ENCODE data around the gene SMAD3.
A peak's percentile ranks its signal among the peaks of the same experiment; 100 is the strongest.

The SMAD3 gene

GRCh38 chr15:67127331-67127664 is 61.9 kb downstream of the SMAD3 start:
- DNase-seq (ENCODE audit: low read depth): no peak

DNA sequence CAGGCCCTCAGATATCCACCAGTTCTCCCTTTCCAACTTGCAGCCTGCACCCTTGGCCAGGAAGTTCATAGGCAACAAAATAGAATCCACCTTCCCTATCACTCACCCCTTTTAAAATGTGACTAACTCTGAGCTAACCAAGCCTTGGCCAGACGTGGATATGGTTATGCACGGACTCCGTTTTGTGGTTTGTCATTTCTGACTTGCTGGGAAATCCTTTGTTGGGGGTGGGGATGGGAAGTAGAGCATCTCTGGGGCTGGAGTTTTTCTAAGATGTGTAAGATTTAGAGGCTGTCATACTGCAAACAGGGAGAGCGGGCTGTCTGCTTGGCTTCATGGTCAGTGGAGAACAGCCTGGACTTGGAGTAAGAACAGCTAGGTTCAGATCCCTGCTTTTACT is 62.6 kb downstream of the SMAD3 start:
- DNase-seq (ENCODE audit: low read depth): no peak

- no peak for DNase-seq (ENCODE audit: low read depth)
Measured at GRCh38 chr15:67130166-67130565, 64.8 kb downstream of the SMAD3 start.

DNA sequence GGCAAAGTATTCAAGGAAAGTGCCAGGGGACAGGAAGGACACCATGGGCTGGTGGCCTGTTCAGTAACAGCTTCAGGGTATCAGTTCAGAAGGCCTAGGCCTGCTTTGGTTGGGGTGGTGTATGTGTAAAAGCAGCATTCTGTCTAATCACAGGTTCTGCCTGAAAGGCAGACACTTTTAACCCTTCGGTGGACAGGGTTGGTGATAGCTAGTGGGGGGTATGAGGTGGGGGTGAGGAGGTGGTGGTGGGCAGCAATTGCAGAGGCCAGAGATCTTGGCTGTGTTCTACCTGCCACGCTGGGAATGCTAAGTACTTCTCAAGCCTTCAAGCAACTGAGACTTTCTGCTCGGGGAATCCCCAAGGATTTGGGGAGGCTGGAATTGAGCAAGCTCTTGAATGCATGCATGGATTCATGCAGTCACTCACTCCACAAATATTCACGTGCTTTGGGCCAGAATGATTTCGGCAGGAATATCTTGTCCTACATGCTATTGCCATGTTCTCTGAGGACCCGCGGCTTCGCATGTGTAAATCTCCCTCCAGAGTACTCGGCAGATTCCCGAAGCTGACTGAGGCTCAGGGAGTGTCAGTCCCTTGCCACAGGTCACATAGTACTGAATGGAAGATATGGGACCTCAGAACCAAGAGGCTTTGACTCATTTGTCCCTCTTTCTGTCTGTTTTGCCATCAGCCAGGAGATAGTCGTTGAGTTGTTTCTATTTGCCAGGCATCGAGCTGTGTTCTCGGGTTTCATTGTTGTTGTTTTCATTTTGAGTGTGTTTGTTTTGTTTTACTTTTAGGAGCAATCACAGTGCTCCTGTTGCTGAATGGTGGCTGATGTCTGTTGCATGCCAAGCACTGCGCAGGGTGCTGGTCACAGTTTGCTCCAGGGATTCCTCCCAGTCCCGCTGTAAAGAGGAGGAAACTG is 65.5 kb downstream of the SMAD3 start:
- no peak for DNase-seq (ENCODE audit: low read depth)

- DNase-seq (ENCODE audit: low read depth): no peak
Measured at GRCh38 chr15:67132276-67132675, 66.9 kb downstream of the SMAD3 start.

GRCh38 chr15:67133026-67133425 is 67.6 kb downstream of the SMAD3 start:
- DNase-seq (ENCODE audit: low read depth): no peak

GRCh38 chr15:67133738-67134066 is 68.3 kb downstream of the SMAD3 start:
- no peak for DNase-seq (ENCODE audit: low read depth)

DNA sequence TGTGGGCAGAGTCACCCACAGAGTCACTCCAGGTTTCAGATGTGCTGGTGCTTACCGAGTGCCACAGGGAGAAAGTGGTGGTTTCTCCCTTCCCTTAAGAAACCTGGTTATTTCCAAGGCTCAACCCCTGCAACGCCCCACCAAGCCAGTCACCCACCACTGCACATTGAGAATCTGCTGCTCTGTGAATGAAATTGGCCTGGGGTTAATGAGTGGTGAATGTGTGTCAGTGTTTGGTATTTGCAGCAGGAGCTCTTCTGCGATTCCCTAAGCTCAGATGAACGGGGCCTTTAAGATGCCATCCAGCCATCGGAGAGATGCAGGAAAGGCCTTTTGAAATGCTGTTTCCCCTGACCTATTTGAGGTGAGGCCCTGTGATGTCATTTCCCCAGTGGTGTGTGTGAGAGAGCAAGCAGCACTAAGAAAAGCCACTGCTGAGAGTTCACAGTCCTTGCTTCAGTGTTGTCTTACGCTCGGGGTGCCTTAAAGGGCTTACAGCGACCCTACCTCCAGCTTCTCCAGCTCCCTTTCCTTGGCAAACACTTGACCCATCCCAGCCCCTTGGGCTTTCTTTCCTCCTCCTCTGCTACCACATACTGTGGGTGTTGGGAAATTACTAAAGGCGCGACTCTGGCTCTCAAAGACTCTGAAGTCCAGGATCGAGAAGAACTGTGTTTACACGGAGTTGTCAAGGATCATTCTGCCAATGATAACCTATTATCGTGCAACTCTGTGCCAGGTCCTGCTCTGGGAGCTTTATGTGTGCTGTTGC is 68.9 kb downstream of the SMAD3 start:
- DNase-seq (ENCODE audit: low read depth): peak; percentile 51

DNA sequence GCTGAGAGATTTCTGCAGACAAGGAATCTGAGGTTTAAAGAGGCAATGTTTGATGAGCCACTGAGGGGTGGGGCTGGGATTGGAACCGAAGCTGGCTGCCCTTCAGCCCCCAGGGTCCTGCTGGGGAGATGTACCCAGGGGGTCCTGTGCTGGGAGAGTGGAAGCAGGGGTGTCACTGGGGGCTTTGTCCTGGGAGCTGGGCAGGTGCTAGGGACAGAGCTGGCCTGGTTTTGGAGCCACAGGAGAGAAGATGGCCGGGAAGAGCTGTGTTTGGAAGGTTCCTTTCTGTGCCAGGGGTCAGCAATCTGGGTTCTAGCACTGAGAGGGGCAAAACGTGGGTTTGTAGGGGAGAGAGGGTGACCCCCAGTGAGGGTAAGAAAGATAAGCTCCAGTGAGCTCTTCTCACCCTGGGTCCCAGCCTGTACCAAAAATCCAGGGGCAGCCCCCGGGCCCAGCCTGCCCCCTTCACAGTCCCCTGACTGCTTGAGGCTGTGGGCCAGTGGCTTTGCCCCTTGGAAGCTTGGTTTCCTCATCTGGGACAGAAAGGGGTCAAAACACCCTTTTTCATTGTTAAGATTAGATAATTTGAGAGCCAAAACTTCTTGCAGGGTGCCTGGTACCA is 69.6 kb downstream of the SMAD3 start:
- no peak for DNase-seq (ENCODE audit: low read depth)

GRCh38 chr15:67135494-67135893 is 70.1 kb downstream of the SMAD3 start:
- no peak for DNase-seq (ENCODE audit: low read depth)

GRCh38 chr15:67136802-67137201 is 71.4 kb downstream of the SMAD3 start:
- DNase-seq (ENCODE audit: low read depth): no peak

GRCh38 chr15:67137319-67137718 is 71.9 kb downstream of the SMAD3 start:
- no peak for DNase-seq (ENCODE audit: low read depth)

- no peak for DNase-seq (ENCODE audit: low read depth)
Measured at GRCh38 chr15:67137951-67138848, 72.8 kb downstream of the SMAD3 start.

DNA sequence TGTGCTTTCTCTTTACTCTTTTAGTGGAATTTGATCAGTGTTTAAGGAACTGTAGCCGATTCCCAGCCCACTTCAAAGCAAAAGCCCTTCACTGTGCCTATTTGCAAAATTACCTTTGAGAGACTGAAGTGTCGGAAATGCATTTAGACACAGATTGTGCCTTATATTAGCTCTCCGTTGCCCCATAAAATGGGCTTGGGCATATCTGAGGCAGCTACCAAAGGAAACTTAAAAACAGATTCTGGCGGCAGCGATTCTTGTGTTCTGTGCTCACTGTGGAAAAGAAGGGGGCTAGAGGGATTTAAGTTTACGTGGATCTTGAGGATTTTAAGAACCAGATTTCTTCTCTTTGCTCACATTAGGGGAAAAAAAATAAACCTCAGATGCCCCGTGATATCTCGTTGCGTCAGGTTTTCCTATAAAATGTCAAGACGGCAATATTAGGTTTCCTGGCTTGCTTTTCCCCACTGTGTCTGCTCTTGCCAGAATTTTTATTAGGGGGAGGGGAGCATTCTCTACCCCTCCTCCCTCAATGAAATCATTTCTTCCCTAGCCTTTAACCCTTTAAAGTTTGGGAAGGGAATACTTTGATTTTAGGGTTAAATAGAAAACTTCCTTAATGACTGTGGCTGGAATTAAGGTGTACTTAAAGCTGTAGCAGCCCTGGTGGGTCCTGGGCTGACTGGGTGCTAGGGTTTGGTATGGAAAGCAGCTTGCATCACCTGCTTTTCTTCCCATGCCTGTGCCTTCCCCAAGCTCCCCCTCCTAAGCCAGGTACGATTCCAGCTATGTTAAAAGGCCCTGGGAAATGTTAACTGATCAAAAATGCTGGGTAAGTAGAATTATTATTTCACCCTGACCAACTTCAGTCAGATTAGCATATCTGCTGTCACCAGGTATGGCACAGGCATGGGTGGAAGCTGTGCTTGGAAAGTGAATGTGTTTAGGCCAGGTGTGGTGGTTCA is 73.8 kb downstream of the SMAD3 start:
- no peak for DNase-seq (ENCODE audit: low read depth)

DNA sequence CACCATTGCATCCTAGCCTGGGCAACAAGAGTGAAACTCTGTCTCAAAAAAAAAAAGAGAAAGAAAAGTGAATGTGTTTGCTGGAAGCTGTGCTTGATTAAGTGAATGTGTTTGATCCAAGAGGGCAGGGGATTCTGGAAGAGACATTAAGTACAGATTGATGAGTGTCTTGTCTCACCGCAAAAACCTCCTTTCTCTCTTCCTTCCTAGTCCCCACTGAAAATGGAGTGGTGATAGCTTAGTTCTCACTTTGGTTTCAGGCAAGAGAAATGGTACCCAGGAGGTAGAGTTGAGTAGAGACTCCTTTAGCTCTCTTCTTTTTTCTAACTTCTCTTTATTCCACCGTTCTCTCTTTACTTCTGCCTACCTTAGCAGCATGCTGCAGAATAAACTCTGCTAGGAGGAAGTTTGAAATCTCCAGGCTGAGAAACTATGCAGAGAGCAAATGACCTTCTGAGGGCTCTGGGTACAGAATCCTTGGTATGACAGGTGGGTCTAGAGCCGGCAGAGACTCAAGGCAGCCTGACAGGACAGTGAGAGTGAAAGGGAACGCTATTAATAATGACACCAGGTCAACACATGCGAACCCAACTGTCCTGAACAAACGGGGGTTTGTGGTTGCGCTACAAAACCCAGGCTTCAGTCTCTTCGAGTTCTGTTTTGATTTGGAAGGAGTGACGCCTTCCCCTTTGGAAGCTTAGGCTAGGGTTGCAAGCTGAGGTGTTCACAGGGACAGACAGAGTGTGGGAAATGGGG is 74.9 kb downstream of the SMAD3 start:
- DNase-seq (ENCODE audit: low read depth): no peak

DNA sequence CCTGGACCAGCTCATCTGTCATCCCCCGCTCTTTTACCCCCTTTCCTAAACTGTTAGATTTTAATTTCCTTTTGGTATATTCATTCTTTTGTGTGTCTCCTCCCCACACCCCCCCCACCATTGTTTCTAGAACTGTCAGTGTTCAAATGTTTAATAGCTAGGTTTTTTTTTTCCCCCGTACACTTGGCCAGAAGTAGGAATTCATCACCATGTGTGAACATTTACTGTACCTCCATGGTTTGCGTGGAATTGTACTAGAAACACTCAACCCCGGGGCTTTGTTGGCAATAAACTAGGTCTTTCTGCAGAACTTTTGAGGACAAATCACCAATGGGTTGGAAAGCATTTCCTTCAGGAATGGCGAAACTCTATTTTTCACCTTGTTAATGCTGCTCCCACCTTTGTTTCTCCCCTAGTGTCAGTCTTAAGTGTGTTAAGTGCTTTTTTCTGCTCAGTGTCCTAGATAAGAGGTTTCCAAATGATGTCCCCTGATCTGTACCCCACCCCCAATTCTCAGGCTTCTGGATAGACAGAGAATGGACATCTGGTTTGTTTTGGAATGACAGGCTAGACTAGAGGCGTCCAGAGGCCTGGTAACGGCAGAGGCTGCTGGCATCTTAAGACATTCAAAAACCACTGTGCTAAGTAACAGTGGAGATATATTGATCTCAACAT is 76.8 kb downstream of the SMAD3 start:
- DNase-seq (ENCODE audit: low read depth): no peak

DNA sequence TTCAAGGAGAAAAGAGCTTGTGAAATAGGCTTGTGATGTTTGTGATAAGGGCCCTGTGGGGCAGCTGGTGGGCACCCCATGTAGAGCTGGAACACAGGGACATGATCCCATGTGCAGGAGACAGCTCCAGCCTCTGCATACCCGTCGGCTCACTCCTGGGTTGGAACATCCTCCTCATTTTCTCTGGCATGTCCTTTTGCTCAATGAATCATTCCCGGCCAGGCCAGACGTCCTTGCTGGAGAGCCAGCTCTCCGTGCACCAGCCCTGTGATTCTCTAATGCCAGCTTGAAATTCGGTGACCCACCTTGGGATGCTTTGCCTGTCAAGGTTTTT is 77.3 kb downstream of the SMAD3 start:
- DNase-seq (ENCODE audit: low read depth): no peak

DNA sequence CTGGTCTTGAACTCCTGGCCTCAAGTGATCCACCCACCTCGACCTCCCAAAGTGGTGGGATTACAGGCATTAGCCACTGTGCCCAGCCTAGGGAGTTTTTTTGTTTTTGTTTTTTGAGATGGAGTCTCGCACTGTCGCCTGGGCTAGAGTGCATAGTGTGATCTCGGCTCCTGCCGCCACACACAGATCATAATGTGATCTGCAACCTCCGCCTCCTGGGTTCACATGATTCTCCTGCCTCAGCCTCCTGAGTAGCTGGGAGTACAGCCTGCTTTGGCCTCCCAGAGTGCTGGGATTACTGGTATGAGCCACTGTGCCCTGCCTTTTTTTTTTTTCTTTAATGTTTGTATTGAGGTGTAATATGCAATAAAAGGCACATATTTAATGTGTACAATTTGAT is 78.2 kb downstream of the SMAD3 start:
- DNase-seq (ENCODE audit: low read depth): no peak

GRCh38 chr15:67144609-67145311 is 79.4 kb downstream of the SMAD3 start:
- no peak for DNase-seq (ENCODE audit: low read depth)

Measured in activated T-cell treated with anti-CD3 and anti-CD28 coated beads for 24 hours (primary cell).